Liver (tissue), 9 donors: ENCODE measurements around the gene DNAH8. TPM values are rescaled to one million over a fixed set of nuclear protein-coding genes. Genes with fewer than 3 reads are reported as not detected.

Experiments
- DNase-seq: peaks from one replicate; pipeline ENCODE4 v3.0.0-alpha.2; 2017; ENCODE audit warnings: low spot score
- H3K27ac ChIP-seq, 2 donors: one replicate each; pipeline ENCODE4 v1.7.0; 2013; ENCODE audit warnings: inconsistent platforms in 2 of 2, low read length in 2 of 2, control low read depth in 1 of 2, low read depth in 1 of 2, mild to moderate bottlenecking in 1 of 2
- H3K27me3 ChIP-seq, 4 donors: one replicate each; pipeline versions ENCODE4 v1.6.1 to v1.7.0; 2013; ENCODE audit warnings: low read length in 3 of 4, inconsistent platforms in 1 of 4, mild to moderate bottlenecking in 1 of 4, moderate library complexity in 1 of 4; ENCODE audit not compliant: control insufficient read depth in 4 of 4, insufficient read depth in 4 of 4
- H3K36me3 ChIP-seq, 4 donors: one replicate each; pipeline versions ENCODE4 v1.6.1 to v1.7.0; 2013; ENCODE audit warnings: low read length in 3 of 4, mild to moderate bottlenecking in 3 of 4, low read depth in 1 of 4, moderate library complexity in 1 of 4; ENCODE audit not compliant: control insufficient read depth in 4 of 4, insufficient read depth in 3 of 4
- H3K4me1 ChIP-seq, 4 donors: one replicate each; pipeline versions ENCODE4 v1.6.1 to v1.7.0; 2013; ENCODE audit warnings: low read length in 3 of 4, mild to moderate bottlenecking in 3 of 4, moderate library complexity in 1 of 4; ENCODE audit not compliant: control insufficient read depth in 4 of 4, insufficient read depth in 4 of 4
- H3K4me3 ChIP-seq, 3 donors: one replicate each; pipeline versions ENCODE4 v1.6.1 to v1.7.0; 2013; ENCODE audit warnings: low read length in 3 of 3, control low read depth in 1 of 3, low read depth in 1 of 3, mild to moderate bottlenecking in 1 of 3
- H3K9ac ChIP-seq, 2 donors: one replicate each; pipeline ENCODE4 v1.7.0; 2013; ENCODE audit warnings: low read length in 2 of 2, mild to moderate bottlenecking in 2 of 2, moderate library complexity in 2 of 2, control low read depth in 1 of 2, low read depth in 1 of 2
- H3K9me3 ChIP-seq, 4 donors: one replicate each; pipeline versions ENCODE4 v1.6.1 to v1.7.0; 2013; ENCODE audit warnings: low read length in 3 of 4; ENCODE audit not compliant: control insufficient read depth in 4 of 4
- ATF3 ChIP-seq: IDR thresholded peaks from 2 replicates; pipeline ENCODE4 v1.6.1; 2016; ENCODE audit warnings: antibody characterized with exemption
- CTCF ChIP-seq: fragments of 150-350 bp; IDR thresholded peaks from 2 replicates; pipeline ENCODE4 v1.5.1; 2017; ENCODE audit warnings: improper control_type of control experiment, low read depth, low read length; ENCODE audit not compliant: missing input control
- EGR1 ChIP-seq, 2 donors: IDR thresholded peaks; 2 replicates each; pipeline ENCODE4 v1.6.1; 2016 to 2018; ENCODE audit warnings: antibody characterized with exemption in 2 of 2, low read depth in 2 of 2
- FOXA2 ChIP-seq: IDR thresholded peaks from 2 replicates; pipeline ENCODE4 v1.6.1; 2016; ENCODE audit warnings: antibody characterized with exemption
- HNF4A ChIP-seq, 2 donors: conservative IDR thresholded peaks; 2 replicates each; pipeline ENCODE4 v1.6.1; 2016; ENCODE audit warnings: antibody characterized with exemption in 2 of 2, mild to moderate bottlenecking in 2 of 2
- HNF4G ChIP-seq: IDR thresholded peaks from 2 replicates; pipeline ENCODE4 v1.6.1; 2016; ENCODE audit warnings: antibody characterized with exemption
- RAD21 ChIP-seq, 2 donors: IDR thresholded peaks; 2 replicates each; pipeline ENCODE4 v1.6.1; 2016; ENCODE audit warnings: antibody characterized with exemption in 2 of 2, mild to moderate bottlenecking in 2 of 2
- SP1 ChIP-seq: IDR thresholded peaks from 2 replicates; pipeline ENCODE4 v1.6.1; 2018; ENCODE audit warnings: antibody characterized with exemption, mild to moderate bottlenecking
- TAF1 ChIP-seq: conservative IDR thresholded peaks from 2 replicates; pipeline ENCODE4 v1.6.1; 2016; ENCODE audit warnings: antibody characterized with exemption, mild to moderate bottlenecking
- YY1 ChIP-seq: IDR thresholded peaks from 2 replicates; pipeline ENCODE4 v1.6.1; 2016; ENCODE audit warnings: antibody characterized with exemption, mild to moderate bottlenecking
- ZBTB33 ChIP-seq: IDR thresholded peaks from 2 replicates; pipeline ENCODE4 v1.6.1; 2016; ENCODE audit warnings: antibody characterized with exemption
- WGBS: extraction: QIAGEN DNeasy Blood & Tissue Kit; methylation state at CpG from one replicate; pipeline ENCODE4 v1.1.7; 2013; 5-methylcytosine and 5-hydroxymethylcytosine counted together
- polyA plus RNA-seq, 2 donors: library from polyadenylated mRNA; stranded (reverse) in 1 of 2; unstranded in 1 of 2; fragments of 200-250 nt in 1 of 2; fragments of >200 nt in 1 of 2; fragmentation: Nextera tagmentation in 1 of 2; extraction: Ambion mirVana in 1 of 2; gene quantifications; one replicate each; pipeline versions ENCODE4 v1.2.1 to v1.2.3, GENCODE V29; 2013 to 2015
- total RNA-seq, 2 donors: library from RNA; depleted of rRNA; stranded (reverse); fragments of >200 nt; gene quantifications; one replicate each; pipeline ENCODE4 v1.2.3, GENCODE V29; 2014
- TF ChIP-seq, protein P1 (sequence below): IDR thresholded peaks from 2 replicates; pipeline ENCODE4 v1.6.1; 2016; ENCODE audit warnings: antibody characterized with exemption, mild to moderate bottlenecking
- donor health status: healthy.
- donor health status: healthy.
- donor health status: healthy.
- donor health status: healthy.
- donor health status: healthy.

The DNAH8 gene
- total and polyA plus RNA-seq, 4 donors = under 0.01 to 0.05 TPM; not detected in 2

- no peak for TF ChIP-seq HNF4A (conservative IDR thresholded peaks at IDR 0.05)
- no peak for TF ChIP-seq EGR1 (IDR thresholded peaks at IDR 0.05; ENCODE audit: low read depth in 2 of 2)
- TF ChIP-seq YY1 = no peak
- no peak for TF ChIP-seq ATF3
- no peak for TF ChIP-seq RAD21 (IDR thresholded peaks at IDR 0.05)
- no peak for TF ChIP-seq FOXA2
- TF ChIP-seq CTCF = no peak
- TF ChIP-seq, protein P1, sequence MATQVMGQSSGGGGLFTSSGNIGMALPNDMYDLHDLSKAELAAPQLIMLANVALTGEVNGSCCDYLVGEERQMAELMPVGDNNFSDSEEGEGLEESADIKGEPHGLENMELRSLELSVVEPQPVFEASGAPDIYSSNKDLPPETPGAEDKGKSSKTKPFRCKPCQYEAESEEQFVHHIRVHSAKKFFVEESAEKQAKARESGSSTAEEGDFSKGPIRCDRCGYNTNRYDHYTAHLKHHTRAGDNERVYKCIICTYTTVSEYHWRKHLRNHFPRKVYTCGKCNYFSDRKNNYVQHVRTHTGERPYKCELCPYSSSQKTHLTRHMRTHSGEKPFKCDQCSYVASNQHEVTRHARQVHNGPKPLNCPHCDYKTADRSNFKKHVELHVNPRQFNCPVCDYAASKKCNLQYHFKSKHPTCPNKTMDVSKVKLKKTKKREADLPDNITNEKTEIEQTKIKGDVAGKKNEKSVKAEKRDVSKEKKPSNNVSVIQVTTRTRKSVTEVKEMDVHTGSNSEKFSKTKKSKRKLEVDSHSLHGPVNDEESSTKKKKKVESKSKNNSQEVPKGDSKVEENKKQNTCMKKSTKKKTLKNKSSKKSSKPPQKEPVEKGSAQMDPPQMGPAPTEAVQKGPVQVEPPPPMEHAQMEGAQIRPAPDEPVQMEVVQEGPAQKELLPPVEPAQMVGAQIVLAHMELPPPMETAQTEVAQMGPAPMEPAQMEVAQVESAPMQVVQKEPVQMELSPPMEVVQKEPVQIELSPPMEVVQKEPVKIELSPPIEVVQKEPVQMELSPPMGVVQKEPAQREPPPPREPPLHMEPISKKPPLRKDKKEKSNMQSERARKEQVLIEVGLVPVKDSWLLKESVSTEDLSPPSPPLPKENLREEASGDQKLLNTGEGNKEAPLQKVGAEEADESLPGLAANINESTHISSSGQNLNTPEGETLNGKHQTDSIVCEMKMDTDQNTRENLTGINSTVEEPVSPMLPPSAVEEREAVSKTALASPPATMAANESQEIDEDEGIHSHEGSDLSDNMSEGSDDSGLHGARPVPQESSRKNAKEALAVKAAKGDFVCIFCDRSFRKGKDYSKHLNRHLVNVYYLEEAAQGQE = no peak
- TF ChIP-seq TAF1 = no peak
- Histone ChIP-seq H3K9me3 (no peaks in the 10 kb centered on the region), H3K27me3 (no peaks in the 10 kb centered on the region), H3K4me1 (peaks cover 0 to 7% (median 5%) of the 10 kb centered on the region in 4 donors), H3K27ac (no peak overlapping the region), H3K4me3 (no peak overlapping the region), H3K9ac (no peak overlapping the region), H3K36me3 (no peaks in the 10 kb centered on the region)
- no peak for DNase-seq
- WGBS = 93% methylated on average over 3 of the region's 3 CpGs
These were observed 223.6 kb downstream of the DNAH8 start for GRCh38 chr6:38938741-38939140.

- H3K27ac ChIP-seq = no peak overlapping the region
- no peak for DNase-seq
- no peaks in the 10 kb centered on the region for H3K9me3 ChIP-seq
- TF ChIP-seq, protein P1 = no peak
- no peak for TF ChIP-seq ZBTB33
- TF ChIP-seq HNF4A (conservative IDR thresholded peaks at IDR 0.05) = peak; percentile 55 to 87
- no peak for TF ChIP-seq SP1
- TF ChIP-seq HNF4G = peak; percentile 6
- TF ChIP-seq EGR1 (IDR thresholded peaks at IDR 0.05; ENCODE audit: low read depth in 2 of 2) = no peak
- 79% methylated on average over 4 of the region's 4 CpGs for WGBS
- H3K36me3 ChIP-seq = no peaks in the 10 kb centered on the region
- peaks cover 0 to 7% (median 5%) of the 10 kb centered on the region in 4 donors for H3K4me1 ChIP-seq
- no peaks in the 10 kb centered on the region for H3K27me3 ChIP-seq
- no peak overlapping the region for H3K4me3 ChIP-seq
- H3K9ac ChIP-seq = no peak overlapping the region
These were observed 227.3 kb downstream of the DNAH8 start for GRCh38 chr6:38942442-38942841.
